Pancreas (tissue), 10 donors: Measurements from ENCODE around the gene PLA2G4B. TPM values are rescaled to one million over a fixed set of nuclear protein-coding genes. Genes with fewer than 3 reads are reported as not detected.

ENCODE experiments used
- ATAC-seq, 4 donors: fragments of 200-7000 bp; cut with Tn5 transposase; one replicate each; pipeline versions ENCODE4 v1.8.0 to v1.9.1; 2020; ENCODE audit warnings: mild to moderate bottlenecking in 4 of 4, moderate library complexity in 4 of 4
- DNase-seq, 6 donors: peaks; one replicate each; pipeline ENCODE4 v3.0.0-alpha.2; 2020
- FAIRE-seq: peaks from 2 replicates; lab custom pipeline; 2012; peaks lifted over from hg19 to GRCh38; lab: Jason Lieb, UNC
- H3K27ac ChIP-seq, 4 donors: fragments of 200-600 bp; sonication (generic); 1 replicate in 3 of 4; 2 replicates in 1 of 4; pipeline versions ENCODE4 v1.5.0 to v1.8.0; 2020
- H3K27me3 ChIP-seq, 4 donors: fragments of 200-600 bp; one replicate each; pipeline ENCODE4 v1.8.0; 2021
- H3K36me3 ChIP-seq, 3 donors: fragments of 200-600 bp; sonication (generic) in 1 of 3; one replicate each; pipeline versions ENCODE4 v1.5.0 to v1.8.0; 2020 to 2021
- H3K4me1 ChIP-seq, 3 donors: fragments of 200-600 bp; one replicate each; pipeline ENCODE4 v1.8.0; 2021
- H3K4me3 ChIP-seq, 4 donors: fragments of 200-600 bp; sonication (generic) in 2 of 4; one replicate each; pipeline versions ENCODE4 v1.5.0 to v1.8.0; 2020 to 2021
- H3K9me3 ChIP-seq, 4 donors: fragments of 200-600 bp; one replicate each; pipeline ENCODE4 v1.8.0; 2021
- WGBS, 2 donors: extraction: QIAGEN DNeasy Blood & Tissue Kit; methylation state at CpG; one replicate each; pipeline ENCODE4 v1.1.7; 2013; 5-methylcytosine and 5-hydroxymethylcytosine counted together
- intact Hi-C, 3 donors: fragments of 100-400 bp; cut with DNase I; formaldehyde crosslinking; loops; one replicate each; pipeline versions ENCODE4 v1.11.1 to v1.14.2; 2022
- polyA plus RNA-seq, 2 donors: library from polyadenylated mRNA; stranded (reverse); fragments of 200-250 nt; gene quantifications; one replicate each; pipeline ENCODE4 v1.2.3, GENCODE V29; 2013
- total RNA-seq, 6 donors: library from RNA; stranded (reverse); fragmentation: NEBNext Ultra II Directional in 4 of 6; extraction: Animal tissue kit (Norgen Biotek cat#: 25700) in 4 of 6; gene quantifications; one replicate each; pipeline versions ENCODE4 v1.2.1 to v1.2.4, GENCODE V29; 2021 to 2023
- TF ChIP-seq, protein P1 (sequence below), 4 donors: fragments of 200-600 bp; sonication (generic) in 3 of 4; IDR thresholded peaks; one replicate each; pipeline versions ENCODE4 v1.5.0 to v1.8.0; 2021; ENCODE audit warnings: antibody characterized with exemption in 4 of 4
- donor health status: healthy with polysubstance abuse.
- donor health status: DM: no; HTN: no; CAD: no; lungs with moderate emphysema.
- donor health status: DM: no; HTN: no; CAD: no.
- donor health status: control.
- donor health status: control.
- donor health status: Bipolar disorder and iron deficiency.
- donor health status: DM: yes; HTN: yes; CAD: no.
- donor health status: DM: no; HTN: no; CAD: no.
- donor health status: DM: no; HTN: no; CAD: no.
- donor health status: DM: yes; HTN: yes; CAD: no.

Gene PLA2G4B
- total and polyA plus RNA-seq, 8 donors, result 3.5 to 56.8 (median 6.4) TPM

DNA sequence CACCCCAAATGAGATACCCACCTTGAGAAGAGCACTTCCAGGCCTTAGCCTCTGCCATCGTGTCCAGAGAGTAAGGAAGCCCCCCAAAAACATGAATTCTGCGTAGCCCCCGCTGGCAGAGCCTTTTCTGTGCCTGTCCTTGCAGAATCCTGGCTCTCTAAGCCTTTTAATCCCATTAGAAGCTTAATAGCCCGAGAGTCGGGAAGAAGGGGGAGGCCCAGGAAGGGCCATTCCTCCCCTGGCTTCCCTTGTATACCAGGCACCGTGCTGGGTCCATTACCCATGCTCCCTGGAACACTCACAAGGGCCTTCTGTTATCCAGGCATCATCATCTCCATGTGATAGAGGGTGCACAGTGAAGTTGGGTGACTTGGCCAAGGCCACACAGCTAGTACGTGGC, 48.1 kb downstream of the PLA2G4B start:
- H3K4me3 ChIP-seq, result no peak overlapping the region
- FAIRE-seq (no peak), ATAC-seq (no peak), DNase-seq (no peak)
- no peak overlapping the region for H3K27ac ChIP-seq
- H3K27me3 ChIP-seq, result no peaks in the 10 kb centered on the region
- H3K36me3 ChIP-seq, result no peaks in the 10 kb centered on the region
- TF ChIP-seq, protein P1, sequence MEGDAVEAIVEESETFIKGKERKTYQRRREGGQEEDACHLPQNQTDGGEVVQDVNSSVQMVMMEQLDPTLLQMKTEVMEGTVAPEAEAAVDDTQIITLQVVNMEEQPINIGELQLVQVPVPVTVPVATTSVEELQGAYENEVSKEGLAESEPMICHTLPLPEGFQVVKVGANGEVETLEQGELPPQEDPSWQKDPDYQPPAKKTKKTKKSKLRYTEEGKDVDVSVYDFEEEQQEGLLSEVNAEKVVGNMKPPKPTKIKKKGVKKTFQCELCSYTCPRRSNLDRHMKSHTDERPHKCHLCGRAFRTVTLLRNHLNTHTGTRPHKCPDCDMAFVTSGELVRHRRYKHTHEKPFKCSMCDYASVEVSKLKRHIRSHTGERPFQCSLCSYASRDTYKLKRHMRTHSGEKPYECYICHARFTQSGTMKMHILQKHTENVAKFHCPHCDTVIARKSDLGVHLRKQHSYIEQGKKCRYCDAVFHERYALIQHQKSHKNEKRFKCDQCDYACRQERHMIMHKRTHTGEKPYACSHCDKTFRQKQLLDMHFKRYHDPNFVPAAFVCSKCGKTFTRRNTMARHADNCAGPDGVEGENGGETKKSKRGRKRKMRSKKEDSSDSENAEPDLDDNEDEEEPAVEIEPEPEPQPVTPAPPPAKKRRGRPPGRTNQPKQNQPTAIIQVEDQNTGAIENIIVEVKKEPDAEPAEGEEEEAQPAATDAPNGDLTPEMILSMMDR (IDR thresholded peaks at IDR 0.05), result no peak
- intact Hi-C loops, result no loop called here
- no peaks in the 10 kb centered on the region for H3K9me3 ChIP-seq
- peaks cover 0 to 9% (median 7%) of the 10 kb centered on the region in 3 donors for H3K4me1 ChIP-seq
- 89 to 91% methylated on average over 7 of the region's 7 CpGs for WGBS, 2 donors

DNA sequence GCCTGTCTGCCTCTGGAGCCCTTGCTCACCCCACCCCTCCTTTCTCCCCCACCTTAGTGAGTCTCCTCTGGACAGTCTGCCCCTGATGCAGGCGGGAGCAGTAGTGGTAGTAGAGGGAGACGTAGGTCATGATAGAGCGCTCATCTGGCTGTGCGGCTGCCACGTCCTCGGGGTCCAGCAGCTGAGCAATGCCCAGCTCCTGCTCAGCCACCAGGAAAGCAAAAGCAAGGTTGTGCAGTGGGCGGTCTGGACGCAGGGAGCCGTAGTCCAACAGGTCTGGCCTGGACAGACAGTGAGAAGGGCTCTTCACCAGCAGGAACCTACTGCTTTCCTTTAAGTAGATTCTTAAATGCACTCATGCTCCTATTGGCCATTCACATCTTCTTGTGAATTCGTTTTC, 48.5 kb downstream of the PLA2G4B start:
- no peak for FAIRE-seq
- H3K9me3 ChIP-seq, result no peaks in the 10 kb centered on the region
- peak in 1 of 6 donors; percentile 31 for DNase-seq
- H3K27me3 ChIP-seq, result no peaks in the 10 kb centered on the region
- peaks cover 0 to 9% (median 7%) of the 10 kb centered on the region in 3 donors for H3K4me1 ChIP-seq
- no peaks in the 10 kb centered on the region for H3K36me3 ChIP-seq
- no peak overlapping the region for H3K4me3 ChIP-seq
- TF ChIP-seq, protein P1 (IDR thresholded peaks at IDR 0.05), result no peak
- 94 to 98% methylated on average over 10 of the region's 10 CpGs for WGBS, 2 donors
- intact Hi-C loops, result no loop called here
- no peak overlapping the region for H3K27ac ChIP-seq
- no peak for ATAC-seq

DNA sequence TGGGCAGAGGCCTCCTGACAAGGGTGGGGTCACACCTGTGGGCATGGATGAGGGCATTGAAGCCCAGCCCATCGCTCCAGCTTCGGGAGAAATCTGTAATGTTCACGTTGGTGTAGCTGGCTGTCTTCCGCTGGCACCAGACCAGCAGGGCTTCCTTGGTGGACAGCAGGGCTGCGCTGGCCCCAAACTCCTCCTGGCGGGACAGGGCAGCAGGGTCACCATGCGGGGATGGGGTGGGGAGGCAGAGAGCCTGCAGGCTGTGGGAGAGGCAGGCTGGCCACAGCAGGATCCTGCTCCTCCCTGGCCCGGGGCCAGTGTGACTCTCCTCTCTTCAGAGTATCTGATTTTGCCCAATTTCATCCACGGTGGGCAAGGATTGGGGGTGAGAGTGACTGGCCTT, 49.2 kb downstream of the PLA2G4B start:
- ATAC-seq, result no peak
- H3K4me3 ChIP-seq, result no peak overlapping the region
- H3K27me3 ChIP-seq, result no peaks in the 10 kb centered on the region
- FAIRE-seq, result no peak
- H3K27ac ChIP-seq, result no peak overlapping the region
- peak in 1 of 6 donors; percentile 53 for DNase-seq
- no peaks in the 10 kb centered on the region for H3K9me3 ChIP-seq
- WGBS, 2 donors, result 86 to 88% methylated on average over 9 of the region's 9 CpGs
- H3K4me1 ChIP-seq, result peaks cover 0 to 3% (median 2%) of the 10 kb centered on the region in 3 donors
- TF ChIP-seq, protein P1 (IDR thresholded peaks at IDR 0.05), result no peak
- intact Hi-C loops, result no loop called here
- no peaks in the 10 kb centered on the region for H3K36me3 ChIP-seq

DNA sequence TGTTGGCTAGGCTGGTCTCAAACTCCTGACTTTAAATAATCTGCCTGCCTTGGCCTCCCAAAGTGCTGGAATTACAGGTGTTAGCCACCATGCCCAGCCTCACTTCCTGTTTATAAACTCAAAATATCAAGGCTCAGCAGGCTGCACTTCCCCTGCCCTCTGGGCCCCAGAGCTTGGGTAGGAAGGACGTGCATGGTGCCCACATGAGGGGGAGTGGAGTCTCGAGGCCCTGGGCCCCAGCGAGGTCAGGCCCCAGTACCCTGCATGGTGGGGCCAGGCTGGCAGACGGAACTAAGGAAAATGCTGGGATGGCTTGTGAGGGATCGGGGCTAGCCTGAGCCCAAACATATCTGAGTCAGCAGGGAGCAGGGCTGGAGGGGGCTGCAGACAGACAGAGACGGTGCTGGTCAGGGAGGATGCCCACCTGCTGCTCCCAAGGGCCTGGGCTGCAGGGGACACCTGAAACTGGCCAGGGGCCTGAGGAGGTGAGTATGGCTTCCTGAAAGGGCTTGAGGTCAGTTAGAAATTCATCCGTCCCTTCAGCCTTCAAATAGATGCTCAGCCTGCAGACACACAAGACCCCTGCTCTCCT, 50.1 kb downstream of the PLA2G4B start:
- TF ChIP-seq, protein P1 (IDR thresholded peaks at IDR 0.05), result no peak
- no peak overlapping the region for H3K4me3 ChIP-seq
- H3K9me3 ChIP-seq, result no peaks in the 10 kb centered on the region
- ATAC-seq, result no peak
- H3K36me3 ChIP-seq, result no peaks in the 10 kb centered on the region
- peak in 1 of 6 donors; percentile 45 for DNase-seq
- H3K4me1 ChIP-seq, result peaks cover 0 to 4% (median 0%) of the 10 kb centered on the region in 3 donors
- WGBS, 2 donors, result 89 to 90% methylated on average over 7 of the region's 7 CpGs
- H3K27me3 ChIP-seq, result no peaks in the 10 kb centered on the region
- intact Hi-C loops, result no loop called here
- FAIRE-seq, result no peak
- H3K27ac ChIP-seq, result no peak overlapping the region

DNA sequence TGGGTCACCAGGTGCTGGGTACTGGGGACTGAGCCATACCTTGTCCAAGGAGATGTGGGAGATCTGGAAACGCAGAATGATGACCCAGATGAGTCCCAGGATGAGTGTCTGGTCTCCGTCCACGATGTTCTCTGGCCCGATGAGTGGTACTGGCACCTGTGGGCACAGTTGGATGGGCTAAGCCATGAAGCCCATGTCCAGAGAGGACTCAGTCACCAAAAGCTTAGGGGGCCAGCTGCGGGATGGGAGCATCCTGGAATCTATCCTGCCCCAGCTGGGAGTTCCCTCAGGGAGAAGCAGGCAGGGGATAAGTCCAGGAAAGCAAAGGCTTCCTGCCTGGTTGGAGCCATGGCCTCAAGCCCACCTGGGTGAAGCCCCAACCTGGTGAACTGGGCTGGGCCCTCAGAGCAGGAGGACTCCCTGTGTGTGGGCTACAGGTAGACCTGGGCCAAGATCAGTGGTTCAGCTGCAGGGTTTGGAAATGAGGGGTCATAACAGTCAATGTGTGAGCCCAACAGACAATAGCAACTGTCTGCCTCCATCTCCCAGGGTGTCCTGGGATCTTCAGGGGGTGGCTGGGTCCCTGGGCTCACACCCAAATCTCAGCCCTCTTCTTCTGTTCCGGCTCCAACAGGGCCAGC, 51.5 kb downstream of the PLA2G4B start:
- FAIRE-seq (no peak), DNase-seq (peak in 1 of 6 donors; percentile 34), ATAC-seq (no peak)
- Histone ChIP-seq H3K36me3 (no peaks in the 10 kb centered on the region), H3K4me1 (peaks cover 10 to 18% (median 13%) of the 10 kb centered on the region in 3 donors), H3K9me3 (no peaks in the 10 kb centered on the region), H3K4me3 (no peak overlapping the region), H3K27ac (no peak overlapping the region), H3K27me3 (no peaks in the 10 kb centered on the region)
- intact Hi-C loops, result no loop called here
- TF ChIP-seq, protein P1 (IDR thresholded peaks at IDR 0.05), result no peak
- 97% methylated on average over 6 of the region's 6 CpGs for WGBS, 2 donors
